Ectodermal cell (in vitro differentiated cells): ENCODE data around the gene ZNHIT2.
A peak's percentile ranks its signal among the peaks of the same experiment; 100 is the strongest.

Source experiments
- H3K27ac ChIP-seq: 2 replicates; pipeline ENCODE4 v1.7.0; 2013; ENCODE audit warnings: mild to moderate bottlenecking, low read depth, low read length; ENCODE audit not compliant: insufficient read depth, poor library complexity, severe bottlenecking
- H3K27me3 ChIP-seq: 2 replicates; pipeline ENCODE4 v1.7.0; 2013; ENCODE audit warnings: mild to moderate bottlenecking, low read length; ENCODE audit not compliant: insufficient read depth, control insufficient read depth, poor library complexity, severe bottlenecking
- H3K36me3 ChIP-seq: one replicate; pipeline ENCODE4 v1.7.0; 2013; ENCODE audit warnings: low read length; ENCODE audit not compliant: control insufficient read depth, insufficient read depth
- H3K4me1 ChIP-seq: one replicate; pipeline ENCODE4 v1.7.0; 2013; ENCODE audit warnings: low read length; ENCODE audit not compliant: control insufficient read depth, insufficient read depth
- H3K4me3 ChIP-seq: 2 replicates; pipeline ENCODE4 v1.7.0; 2013; ENCODE audit warnings: low read depth, low read length, control low read depth; ENCODE audit not compliant: insufficient read depth
- H3K9me3 ChIP-seq: 2 replicates; pipeline ENCODE4 v1.7.0; 2013; ENCODE audit warnings: mild to moderate bottlenecking, low read length, moderate library complexity; ENCODE audit not compliant: control insufficient read depth
- WGBS, 2 experiments: methylation state at CpG; one replicate each; pipeline ENCODE4 v1.1.7; 2013; ENCODE audit warnings: missing lambda C conversion rate in 2 of 2; 5-methylcytosine and 5-hydroxymethylcytosine counted together

Gene ZNHIT2

DNA sequence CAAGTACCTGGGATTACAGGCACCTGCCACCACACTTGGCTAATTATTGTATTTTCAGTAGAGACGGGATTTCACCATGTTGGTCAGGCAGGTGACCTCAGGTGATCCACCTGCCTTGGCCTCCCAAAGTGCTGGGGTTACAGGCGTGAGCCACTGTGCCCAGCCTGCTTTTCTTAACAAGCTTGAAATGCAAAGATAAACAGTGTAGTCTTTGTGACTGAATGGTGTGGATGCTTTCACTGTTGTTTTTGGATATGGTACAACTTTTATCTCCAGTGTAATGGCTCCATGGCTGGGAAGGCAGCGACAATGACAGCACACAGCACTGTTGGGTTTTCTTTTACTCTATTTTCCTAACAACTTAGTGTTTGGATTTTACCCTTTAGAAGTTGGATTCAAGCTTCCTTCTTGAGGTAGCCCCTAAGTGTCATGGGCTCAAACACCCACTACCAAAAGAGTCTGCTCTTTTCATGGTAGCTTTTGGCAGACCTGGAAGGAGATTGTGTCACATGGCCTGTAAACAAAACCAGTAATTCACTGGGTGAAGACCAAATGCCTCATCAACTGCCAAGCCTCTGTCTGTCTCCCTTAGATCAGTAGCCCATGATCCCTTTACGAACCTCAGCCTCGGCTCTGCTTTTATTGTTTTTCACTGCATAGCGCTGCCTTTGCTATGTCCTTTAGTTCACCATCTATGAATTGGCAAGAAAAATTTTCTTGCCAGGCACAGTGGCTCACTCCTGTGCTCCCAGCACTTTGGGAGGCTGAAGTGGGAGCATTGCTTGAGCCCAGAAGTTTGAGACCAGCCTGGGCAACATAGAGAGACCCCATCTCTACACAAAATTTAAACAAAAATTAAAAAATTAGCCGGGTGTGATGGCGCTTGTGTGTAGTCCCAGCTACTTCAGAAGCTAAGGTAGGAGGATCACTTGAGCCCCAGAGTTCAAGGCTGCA is 15.1 kb downstream of the ZNHIT2 start:
- Histone ChIP-seq H3K27me3 (no peaks in the 10 kb centered on the region), H3K9me3 (no peaks in the 10 kb centered on the region), H3K36me3 (no peaks in the 10 kb centered on the region), H3K27ac (no peak overlapping the region), H3K4me1 (no peaks in the 10 kb centered on the region), H3K4me3 (no peak overlapping the region)
- WGBS, 2 experiments: 94% methylated on average over 8 of the region's 8 CpGs

DNA sequence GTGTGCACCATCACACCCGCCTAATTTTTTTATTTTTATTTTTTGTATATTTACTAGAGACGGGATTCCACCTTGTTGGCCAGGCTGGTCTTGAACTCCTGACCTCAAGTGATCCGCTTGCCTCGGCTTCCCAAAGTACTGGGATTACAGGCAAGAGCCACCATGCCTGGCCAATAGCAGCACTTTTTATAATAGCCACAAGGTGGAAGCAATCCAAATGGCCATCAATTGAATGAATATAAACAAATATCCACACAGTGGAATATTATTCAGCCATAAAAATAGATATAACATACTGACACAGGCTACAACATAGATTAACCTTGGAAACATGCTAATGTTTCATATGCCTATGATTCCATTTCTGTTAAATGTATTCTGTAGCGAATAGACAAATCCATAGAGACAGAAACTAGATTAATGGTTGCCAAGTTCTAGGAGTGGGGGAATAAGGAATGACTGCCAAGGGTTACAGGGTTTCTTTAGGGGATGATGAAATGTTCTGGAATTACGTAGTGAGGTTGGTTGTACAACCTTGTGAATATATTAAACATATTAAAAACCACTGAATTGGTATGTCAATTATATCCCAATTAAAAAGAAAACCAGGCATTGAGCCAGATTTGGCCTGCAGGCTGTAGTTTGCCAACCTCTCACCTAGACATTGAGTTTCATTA is 16.7 kb downstream of the ZNHIT2 start:
- Histone ChIP-seq H3K4me1 (no peaks in the 10 kb centered on the region), H3K36me3 (no peaks in the 10 kb centered on the region), H3K9me3 (no peaks in the 10 kb centered on the region), H3K27ac (no peak overlapping the region), H3K4me3 (no peak overlapping the region), H3K27me3 (no peaks in the 10 kb centered on the region)
- WGBS, 2 experiments: 95 to 98% methylated on average over 4 to 5 of the region's 6 CpGs

DNA sequence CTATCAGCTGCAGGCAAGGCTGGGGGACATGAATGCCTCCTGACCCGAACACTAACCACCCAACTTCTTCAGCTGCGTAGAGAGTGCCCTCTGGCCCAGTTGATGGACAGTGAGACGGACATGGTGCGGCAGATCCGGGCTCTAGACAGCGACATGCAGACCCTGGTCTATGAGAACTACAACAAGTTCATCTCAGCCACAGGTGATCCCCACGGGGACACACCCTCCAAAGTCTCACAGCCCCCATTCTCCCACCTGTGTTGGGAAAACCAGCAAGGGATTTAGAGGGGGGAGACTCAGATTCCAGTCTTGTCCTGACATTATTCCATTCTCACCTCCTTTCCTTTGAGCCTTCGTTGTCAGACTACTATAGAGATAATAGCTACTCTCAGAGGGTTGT is 20.6 kb downstream of the ZNHIT2 start:
- Histone ChIP-seq H3K27me3 (no peaks in the 10 kb centered on the region), H3K4me1 (no peaks in the 10 kb centered on the region), H3K27ac (no peak overlapping the region), H3K36me3 (no peaks in the 10 kb centered on the region), H3K9me3 (no peaks in the 10 kb centered on the region), H3K4me3 (peak overlapping the region; percentile 71)
- WGBS, 2 experiments: 76 to 79% methylated on average over 8 of the region's 8 CpGs

DNA sequence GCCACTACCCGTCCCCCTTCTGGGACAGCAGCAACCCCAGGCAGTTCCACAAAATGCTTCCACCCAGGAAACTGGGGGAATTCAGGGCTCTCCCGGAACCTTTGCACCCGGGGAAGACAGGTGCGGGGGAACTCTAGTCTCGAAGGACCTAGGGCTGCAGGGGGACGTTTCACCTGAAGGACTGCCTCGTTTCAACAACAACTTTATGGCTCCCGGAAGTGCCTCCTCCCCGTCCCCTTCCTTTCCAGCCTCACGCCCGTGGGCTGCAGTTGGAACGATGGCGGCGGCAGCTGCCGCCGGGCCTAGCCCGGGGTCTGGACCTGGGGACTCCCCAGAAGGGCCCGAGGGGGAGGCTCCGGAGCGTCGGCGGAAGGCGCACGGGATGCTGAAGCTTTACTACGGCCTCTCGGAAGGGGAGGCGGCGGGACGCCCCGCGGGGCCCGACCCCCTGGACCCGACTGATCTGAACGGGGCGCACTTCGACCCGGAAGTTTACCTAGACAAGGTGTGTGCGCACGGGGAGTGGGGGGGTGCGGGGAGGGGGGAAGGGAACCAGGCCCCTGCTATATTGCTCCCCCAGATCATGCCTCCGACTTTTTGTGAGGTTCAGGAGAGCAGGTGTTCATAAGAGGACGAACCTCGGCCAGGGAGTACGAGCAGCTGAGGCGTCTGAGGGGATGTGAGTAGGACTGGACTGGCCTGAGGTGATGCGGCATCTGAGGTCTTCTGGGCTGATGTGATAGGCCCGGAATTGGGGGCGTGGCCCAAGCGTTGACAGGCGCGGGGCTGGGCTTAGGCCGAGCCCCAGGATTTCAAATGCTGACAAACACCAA is 21.3 kb downstream of the ZNHIT2 start, which contains the start of gene VPS51:
TSS of gene VPS51 (plus strand) at position 241 of the 833 bp plus-strand sequence. CDS start at position 278, 37 bp downstream.
- Histone ChIP-seq H3K9me3 (no peaks in the 10 kb centered on the region), H3K4me1 (no peaks in the 10 kb centered on the region), H3K27ac (peak within 1 kb of the TSS; percentile 30), H3K4me3 (peak within 1 kb of the TSS; percentile 71), H3K27me3 (no peaks in the 10 kb centered on the region), H3K36me3 (no peaks in the 10 kb centered on the region)
- 1% methylated on average over 52 of the region's 52 CpGs for WGBS, 2 experiments

DNA sequence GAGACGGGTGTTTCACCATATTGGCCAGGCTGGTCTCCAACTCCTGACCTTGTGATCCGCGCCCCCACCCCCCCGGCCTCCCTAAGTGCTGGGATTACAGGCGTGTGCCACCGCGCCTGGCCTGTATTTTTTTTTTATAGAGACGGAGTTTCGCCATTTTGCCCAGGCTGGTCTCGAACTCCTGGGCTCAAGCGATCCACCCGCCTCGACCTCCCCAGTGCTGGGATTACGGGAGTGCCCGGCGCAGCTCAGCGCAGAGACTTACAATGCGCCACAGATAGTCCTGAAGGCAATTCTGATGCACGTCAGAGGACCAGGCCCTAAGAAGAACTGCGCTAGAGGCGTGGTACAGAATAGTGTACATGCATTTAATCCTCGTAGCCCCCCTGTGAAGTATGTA is 22.1 kb downstream of the ZNHIT2 start:
- Histone ChIP-seq H3K4me3 (no peak overlapping the region), H3K27me3 (no peaks in the 10 kb centered on the region), H3K9me3 (no peaks in the 10 kb centered on the region), H3K36me3 (no peaks in the 10 kb centered on the region), H3K4me1 (no peaks in the 10 kb centered on the region), H3K27ac (no peak overlapping the region)
- WGBS, 2 experiments: 91 to 92% methylated on average over 22 of the region's 22 CpGs

DNA sequence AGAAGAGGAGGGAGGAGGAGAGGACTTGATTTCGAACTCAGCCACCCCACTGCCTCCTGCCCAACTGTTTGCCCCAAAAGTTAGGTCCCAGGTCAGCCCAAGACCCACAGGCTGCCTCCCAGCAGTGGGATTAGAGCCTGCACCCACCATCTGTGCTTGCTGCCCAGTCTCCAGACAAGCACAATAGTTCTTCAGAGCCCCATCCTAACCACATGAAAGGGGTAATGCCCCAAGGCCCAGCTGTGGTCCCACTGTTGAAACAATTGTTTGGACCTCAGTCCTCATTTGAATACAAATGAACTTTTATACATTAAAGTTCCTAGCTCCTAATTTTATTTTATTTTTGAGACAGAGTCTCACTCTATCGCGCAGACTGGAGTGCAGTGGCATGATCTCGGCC is 26.9 kb downstream of the ZNHIT2 start:
- WGBS, 2 experiments: 93 to 95% methylated on average over 4 of the region's 4 CpGs
- Histone ChIP-seq H3K9me3 (no peaks in the 10 kb centered on the region), H3K4me1 (no peaks in the 10 kb centered on the region), H3K27ac (no peak overlapping the region), H3K36me3 (peaks cover 12% of the 10 kb centered on the region), H3K4me3 (no peak overlapping the region), H3K27me3 (no peaks in the 10 kb centered on the region)

DNA sequence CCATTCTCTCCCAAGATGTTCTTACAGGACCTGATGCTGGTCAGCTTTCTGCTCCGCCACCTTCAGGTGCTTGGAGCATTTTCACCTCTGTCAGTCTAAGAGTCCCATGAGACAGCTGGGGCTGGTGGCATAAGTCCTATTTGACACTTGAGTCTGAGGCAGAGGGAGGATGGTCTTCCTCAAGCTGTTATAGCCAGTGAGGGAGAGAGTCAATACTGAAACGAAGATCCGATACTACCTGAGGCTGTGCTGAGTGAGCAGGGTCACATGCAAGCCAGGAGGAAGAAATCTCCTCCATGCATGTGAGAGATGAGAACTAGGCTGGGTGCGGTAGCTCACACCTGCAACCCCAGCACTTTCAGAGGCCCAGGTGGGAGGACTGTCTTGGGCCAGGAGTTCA is 27.9 kb downstream of the ZNHIT2 start:
- H3K4me1 ChIP-seq: no peaks in the 10 kb centered on the region
- H3K36me3 ChIP-seq: peaks cover 12% of the 10 kb centered on the region
- H3K27ac ChIP-seq: no peak overlapping the region
- H3K27me3 ChIP-seq: no peaks in the 10 kb centered on the region
- H3K4me3 ChIP-seq: no peak overlapping the region
- no peaks in the 10 kb centered on the region for H3K9me3 ChIP-seq
- WGBS, 2 experiments: 94 to 97% methylated on average over 4 of the region's 4 CpGs

DNA sequence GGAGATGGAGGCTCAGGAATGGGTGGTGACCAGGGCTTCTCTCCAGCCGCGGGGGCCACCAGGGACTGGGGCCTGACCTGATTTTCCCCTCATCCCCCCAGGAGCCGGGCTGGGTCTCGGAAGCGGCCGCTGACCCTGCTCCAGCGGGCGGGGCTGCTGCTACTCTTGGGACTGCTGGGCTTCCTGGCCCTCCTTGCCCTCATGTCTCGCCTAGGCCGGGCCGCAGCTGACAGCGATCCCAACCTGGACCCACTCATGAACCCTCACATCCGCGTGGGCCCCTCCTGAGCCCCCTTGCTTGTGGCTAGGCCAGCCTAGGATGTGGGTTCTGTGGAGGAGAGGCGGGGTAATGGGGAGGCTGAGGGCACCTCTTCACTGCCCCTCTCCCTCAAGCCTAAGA is 29.7 kb downstream of the ZNHIT2 start:
- Histone ChIP-seq H3K9me3 (no peaks in the 10 kb centered on the region), H3K27me3 (no peaks in the 10 kb centered on the region), H3K36me3 (peaks cover 12% of the 10 kb centered on the region), H3K4me1 (peaks cover 6% of the 10 kb centered on the region), H3K27ac (no peak overlapping the region), H3K4me3 (no peak overlapping the region)
- WGBS, 2 experiments: 94 to 95% methylated on average over 15 of the region's 15 CpGs

DNA sequence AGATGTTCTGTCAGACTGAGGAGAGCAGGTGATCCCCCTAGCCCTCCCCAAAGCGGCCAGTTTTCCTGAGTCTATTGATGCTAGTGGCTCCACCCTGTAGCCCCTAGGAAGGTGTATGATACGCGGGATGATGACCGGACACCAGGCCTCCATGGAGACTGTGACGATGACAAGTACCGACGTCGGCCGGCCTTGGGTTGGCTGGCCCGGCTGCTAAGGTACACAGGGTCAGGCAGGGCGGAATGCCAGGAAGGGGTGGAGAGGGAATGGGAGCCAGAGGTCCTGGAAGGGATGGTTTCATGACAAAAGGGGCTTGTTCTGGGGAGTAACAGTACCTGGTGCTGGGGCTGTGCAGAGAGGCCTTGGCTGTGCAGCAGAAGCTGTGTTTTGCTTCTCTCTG is 30.3 kb downstream of the ZNHIT2 start:
- WGBS, 2 experiments: 95 to 97% methylated on average over 11 of the region's 11 CpGs
- H3K27ac ChIP-seq: no peak overlapping the region
- H3K9me3 ChIP-seq: no peaks in the 10 kb centered on the region

More for the DNA sequence above, 30.3 kb downstream of the ZNHIT2 start:
- Histone ChIP-seq H3K27me3 (no peaks in the 10 kb centered on the region), H3K4me1 (peaks cover 9% of the 10 kb centered on the region), H3K4me3 (no peak overlapping the region), H3K36me3 (peaks cover 12% of the 10 kb centered on the region)
